ENCODE results near the gene ZBTB9.
"Not testable (repeated sequence)": the region's sequence is repeated elsewhere in the genome, so short reads cannot be mapped to it uniquely, and the experiment has no call there.

ZBTB9 gene

GRCh38 chr6:33466075-33466735 lies 11.8 kb downstream of the ZBTB9 start:
- DNase-seq (ENCODE audit: low read depth) = no peak

DNA sequence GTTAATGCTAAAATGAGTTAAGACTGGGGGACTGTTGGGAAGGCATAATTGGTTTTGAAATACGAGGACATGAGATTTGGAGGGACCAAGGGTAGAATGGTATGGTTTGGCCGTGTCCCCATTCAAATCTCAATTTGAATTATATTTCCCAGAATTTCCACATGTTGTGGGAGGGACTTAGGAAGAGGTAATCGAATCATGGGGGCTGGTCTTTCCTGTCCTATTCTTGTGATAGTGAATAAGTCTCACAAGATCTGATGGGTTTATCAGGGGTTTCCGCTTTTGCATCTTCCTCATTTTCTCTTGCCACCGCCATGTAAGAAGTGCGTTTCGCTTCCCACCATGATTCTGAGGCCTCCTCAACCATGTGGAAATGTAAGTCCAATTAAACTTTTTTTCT lies 12.7 kb downstream of the ZBTB9 start:
- DNase-seq (ENCODE audit: low read depth) = no peak

DNA sequence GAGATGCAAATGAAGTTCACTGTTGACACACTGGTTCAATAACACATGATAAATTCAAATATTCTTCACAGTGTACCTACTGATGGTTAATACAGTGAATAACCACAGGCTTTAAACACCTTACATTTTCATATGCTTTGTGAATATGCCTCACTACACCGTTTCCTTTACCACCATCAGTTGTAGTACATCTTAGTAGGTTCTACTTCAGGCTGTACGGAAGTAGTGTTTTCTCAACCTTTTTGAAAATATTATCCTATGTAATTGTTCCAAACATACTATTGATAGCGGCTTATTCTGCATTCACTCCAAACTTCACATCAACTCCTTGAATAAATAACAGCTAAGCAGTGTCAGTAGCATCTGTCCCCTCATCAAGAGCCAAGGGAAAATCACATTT lies 15.3 kb downstream of the ZBTB9 start:
- no peak for DNase-seq (ENCODE audit: low read depth)

DNA sequence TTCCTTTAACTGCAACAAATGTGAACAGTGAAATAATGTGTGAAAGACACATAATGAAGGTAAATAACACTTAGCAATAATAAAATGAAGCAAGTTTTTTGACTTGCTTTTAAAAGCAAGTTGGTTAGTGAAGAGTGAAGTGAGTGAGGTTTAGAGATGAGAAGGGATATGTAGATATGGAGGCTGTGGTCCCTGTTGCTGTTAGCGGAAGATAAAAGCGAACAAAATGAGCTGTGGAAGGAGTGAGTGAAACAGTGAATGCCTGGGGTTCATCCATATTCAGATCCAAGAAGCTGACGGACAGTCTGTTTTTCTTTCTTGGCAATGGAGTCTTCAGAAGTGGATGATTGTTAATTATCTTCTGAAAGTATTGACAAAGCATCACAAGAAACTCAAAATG lies 23.5 kb downstream of the ZBTB9 start:
- DNase-seq (ENCODE audit: low read depth) = no peak

- no peak for DNase-seq (ENCODE audit: low read depth)
Measured at GRCh38 chr6:33481192-33481591, 26.8 kb downstream of the ZBTB9 start.

GRCh38 chr6:33482620-33483019 lies 28.2 kb downstream of the ZBTB9 start:
- not testable (repeated sequence) for DNase-seq (ENCODE audit: low read depth)

GRCh38 chr6:33483678-33484077 lies 29.3 kb downstream of the ZBTB9 start:
- no peak for DNase-seq (ENCODE audit: low read depth)

DNA sequence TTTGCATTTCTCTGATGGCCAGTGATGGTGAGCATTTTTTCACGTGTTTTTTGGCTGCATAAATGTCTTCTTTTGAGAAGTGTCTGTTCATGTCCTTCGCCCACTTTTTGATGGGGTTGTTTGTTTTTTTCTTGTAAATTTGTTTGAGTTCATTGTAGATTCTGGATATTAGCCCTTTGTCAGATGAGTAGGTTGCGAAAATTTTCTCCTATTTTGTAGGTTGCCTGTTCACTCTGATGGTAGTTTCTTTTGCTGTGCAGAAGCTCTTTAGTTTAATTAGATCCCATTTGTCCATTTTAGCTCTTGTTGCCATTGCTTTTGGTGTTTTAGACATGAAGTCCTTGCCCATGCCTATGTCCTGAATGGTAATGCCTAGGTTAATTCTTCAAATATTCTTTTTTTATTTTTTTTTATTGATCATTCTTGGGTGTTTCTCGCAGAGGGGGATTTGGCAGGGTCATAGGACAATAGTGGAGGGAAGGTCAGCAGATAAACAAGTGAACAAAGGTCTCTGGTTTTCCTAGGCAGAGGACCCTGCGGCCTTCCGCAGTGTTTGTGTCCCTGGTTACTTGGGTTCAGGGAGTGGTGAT lies 30.4 kb downstream of the ZBTB9 start:
- DNase-seq (ENCODE audit: low read depth) = not testable (repeated sequence)

DNA sequence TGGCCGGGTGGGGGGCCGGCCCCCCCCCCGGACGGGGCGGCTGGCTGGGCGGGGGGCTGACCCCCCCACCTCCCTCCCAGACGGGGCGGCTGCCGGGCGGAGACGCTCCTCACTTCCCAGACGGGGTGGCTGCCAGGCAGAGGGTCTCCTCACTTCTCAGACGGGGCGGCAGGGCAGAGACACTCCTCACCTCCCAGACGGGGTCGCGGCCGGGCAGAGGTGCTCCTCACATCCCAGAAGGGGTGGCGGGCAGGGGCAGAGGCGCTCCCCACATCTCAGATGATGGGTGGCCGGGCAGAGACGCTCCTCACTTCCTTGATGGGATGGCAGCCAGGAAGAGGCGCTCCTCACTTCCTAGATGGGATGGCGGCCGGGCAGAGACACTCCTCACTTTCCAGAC lies 31.3 kb downstream of the ZBTB9 start:
- DNase-seq (ENCODE audit: low read depth) = not testable (repeated sequence)

DNA sequence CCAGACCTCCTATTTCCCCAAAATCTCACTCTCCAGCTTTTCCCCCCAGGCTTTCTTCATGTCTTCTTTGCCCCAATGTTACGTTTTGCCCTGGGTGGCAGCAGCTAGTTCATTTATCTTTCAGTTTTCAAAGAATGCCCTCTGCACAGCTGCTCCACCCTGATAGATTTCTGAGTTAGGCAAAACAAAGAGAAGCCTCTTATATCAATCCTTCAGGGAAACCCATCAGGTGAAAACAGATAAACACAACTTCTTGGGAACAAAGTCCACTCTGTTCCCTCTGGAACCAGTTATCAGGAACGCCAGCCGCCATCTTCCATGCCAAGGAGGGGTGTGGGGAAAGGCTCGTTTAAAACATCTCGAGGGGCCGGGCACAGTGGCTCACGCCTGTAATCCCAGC lies 34.0 kb downstream of the ZBTB9 start:
- no peak for DNase-seq (ENCODE audit: low read depth)

GRCh38 chr6:33490198-33490597 lies 35.8 kb downstream of the ZBTB9 start:
- no peak for DNase-seq (ENCODE audit: low read depth)

- no peak for DNase-seq (ENCODE audit: low read depth)
Measured at GRCh38 chr6:33490621-33491020, 36.2 kb downstream of the ZBTB9 start.

DNA sequence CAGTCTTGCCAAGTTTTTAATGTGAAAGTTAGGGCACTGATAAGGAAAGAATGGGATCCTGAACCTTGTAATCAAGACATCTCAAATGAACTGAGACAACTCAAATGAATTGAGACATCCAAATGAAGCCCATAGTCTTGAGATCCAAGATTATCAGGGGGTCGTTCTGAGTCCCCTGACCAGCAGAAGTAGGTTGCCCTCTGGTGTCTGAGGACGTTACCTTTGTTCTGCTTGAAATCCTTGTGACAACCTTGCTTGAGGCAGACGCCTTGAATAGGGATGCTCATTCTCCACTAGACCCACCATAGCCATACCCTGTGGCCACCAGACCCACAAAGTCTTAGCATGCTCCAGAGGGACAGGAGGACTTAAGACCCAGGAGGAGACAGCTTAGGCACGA lies 37.7 kb downstream of the ZBTB9 start:
- DNase-seq (ENCODE audit: low read depth) = no peak

DNA sequence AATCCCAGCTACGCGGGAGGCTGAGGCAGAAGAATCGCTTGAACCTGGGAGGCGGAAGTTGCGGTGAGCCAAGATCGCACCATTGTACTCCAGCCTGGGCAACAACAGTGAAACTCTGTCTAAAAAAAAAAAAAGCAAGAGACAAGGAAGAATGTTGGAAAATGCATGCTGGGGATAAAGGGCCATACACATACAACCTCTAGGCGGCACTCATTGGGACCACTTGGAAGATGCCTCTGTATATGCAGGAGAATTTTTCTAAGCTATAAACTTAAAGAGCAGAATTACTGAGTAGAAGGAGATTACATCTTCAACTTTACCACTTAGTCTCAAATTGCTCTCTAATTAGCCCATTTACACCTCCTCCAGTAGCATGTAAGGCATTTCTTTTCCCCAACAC lies 42.8 kb downstream of the ZBTB9 start:
- no peak for DNase-seq (ENCODE audit: low read depth)

DNA sequence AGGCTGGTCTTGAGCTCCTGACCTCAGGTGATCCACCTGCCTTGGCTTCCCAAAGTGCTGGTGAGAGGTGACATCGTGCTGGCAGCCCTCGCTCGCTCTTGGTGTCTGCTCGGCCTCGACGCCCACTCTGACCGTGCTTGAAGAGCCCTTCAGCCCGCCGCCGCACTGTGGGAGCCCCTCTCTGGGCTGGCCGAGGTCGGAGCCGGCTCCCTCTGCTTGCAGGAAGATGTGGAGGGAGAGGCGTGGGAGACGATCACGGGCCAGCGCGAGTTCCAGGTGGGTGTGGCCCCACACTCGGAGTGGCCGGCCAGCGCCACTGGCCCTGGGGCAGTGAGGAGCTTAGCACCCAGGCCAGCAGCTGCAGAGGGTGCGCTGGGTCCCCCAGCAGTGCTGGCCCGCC lies 48.1 kb downstream of the ZBTB9 start:
- no peak for DNase-seq (ENCODE audit: low read depth)

- DNase-seq (ENCODE audit: low read depth) = no peak
Measured at GRCh38 chr6:33504486-33504885, 50.1 kb downstream of the ZBTB9 start.

- no peak for DNase-seq (ENCODE audit: low read depth)
Measured at GRCh38 chr6:33505548-33506370, 51.4 kb downstream of the ZBTB9 start.

Data from activated T-helper 9 cell treated with anti-CD3 and anti-CD28 coated beads, Interleukin-2, amount 50 U/mL, for 16 hours (primary cell).